ENCODE results near the gene PLA2G1B. TPM values are rescaled to one million over a fixed set of nuclear protein-coding genes. Genes with fewer than 3 reads are reported as not detected.
"Not testable (repeated sequence)": the region's sequence is repeated elsewhere in the genome, so short reads cannot be mapped to it uniquely, and the experiment has no call there.

The PLA2G1B gene
- total and polyA plus RNA-seq, 4 donors, result 6.5 to 193 (median 29.1) TPM

DNA sequence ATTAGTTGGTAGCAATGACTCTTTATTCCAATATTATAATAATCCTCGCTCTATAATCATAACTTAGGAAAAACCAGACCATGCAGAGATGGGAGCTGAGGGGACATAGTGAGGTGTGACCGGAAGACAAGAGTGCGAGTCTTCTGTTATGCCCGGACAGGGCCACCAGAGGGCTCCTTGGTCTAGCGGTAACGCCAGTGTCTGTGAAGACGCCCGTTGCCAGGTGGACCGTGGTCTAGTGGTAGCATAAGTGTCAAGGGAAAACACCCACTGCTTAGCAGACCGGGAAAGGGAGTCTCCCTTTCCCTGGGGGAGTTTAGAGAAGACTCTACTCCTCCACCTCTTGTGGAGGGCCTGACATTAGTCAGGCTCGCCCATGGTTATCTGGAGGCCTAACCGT, 7.9 kb upstream of the PLA2G1B start:
- H3K4me3 ChIP-seq; H3K9ac ChIP-seq (ENCODE audit: insufficient read depth in 1 of 2, low read length in 2 of 2); H3K27ac ChIP-seq (ENCODE audit: low read depth in 1 of 2, low read length in 1 of 2); H3K36me3 ChIP-seq (ENCODE audit: control insufficient read depth in 4 of 4, insufficient read depth in 4 of 4, low read length in 4 of 4); H3K27me3 ChIP-seq (ENCODE audit: control insufficient read depth in 3 of 3, insufficient read depth in 3 of 3, low read length in 2 of 3); H3K9me3 ChIP-seq (ENCODE audit: control insufficient read depth in 4 of 4, insufficient read depth in 3 of 4, low read length in 3 of 4); H3K4me1 ChIP-seq (ENCODE audit: control insufficient read depth in 5 of 5, insufficient read depth in 5 of 5, low read length in 5 of 5); ATAC-seq (ENCODE audit: insufficient read depth, low FRiP score): not testable (repeated sequence)
- 17 to 23% methylated on average over 12 of the region's 12 CpGs for WGBS, 2 donors
- DNase-seq, result peak; percentile 36 to 53 (median 38)
- TF ChIP-seq, protein P1, sequence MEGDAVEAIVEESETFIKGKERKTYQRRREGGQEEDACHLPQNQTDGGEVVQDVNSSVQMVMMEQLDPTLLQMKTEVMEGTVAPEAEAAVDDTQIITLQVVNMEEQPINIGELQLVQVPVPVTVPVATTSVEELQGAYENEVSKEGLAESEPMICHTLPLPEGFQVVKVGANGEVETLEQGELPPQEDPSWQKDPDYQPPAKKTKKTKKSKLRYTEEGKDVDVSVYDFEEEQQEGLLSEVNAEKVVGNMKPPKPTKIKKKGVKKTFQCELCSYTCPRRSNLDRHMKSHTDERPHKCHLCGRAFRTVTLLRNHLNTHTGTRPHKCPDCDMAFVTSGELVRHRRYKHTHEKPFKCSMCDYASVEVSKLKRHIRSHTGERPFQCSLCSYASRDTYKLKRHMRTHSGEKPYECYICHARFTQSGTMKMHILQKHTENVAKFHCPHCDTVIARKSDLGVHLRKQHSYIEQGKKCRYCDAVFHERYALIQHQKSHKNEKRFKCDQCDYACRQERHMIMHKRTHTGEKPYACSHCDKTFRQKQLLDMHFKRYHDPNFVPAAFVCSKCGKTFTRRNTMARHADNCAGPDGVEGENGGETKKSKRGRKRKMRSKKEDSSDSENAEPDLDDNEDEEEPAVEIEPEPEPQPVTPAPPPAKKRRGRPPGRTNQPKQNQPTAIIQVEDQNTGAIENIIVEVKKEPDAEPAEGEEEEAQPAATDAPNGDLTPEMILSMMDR (IDR thresholded peaks at IDR 0.05; ENCODE audit: control extremely low read depth, extremely low read depth), result peak; percentile 33

DNA sequence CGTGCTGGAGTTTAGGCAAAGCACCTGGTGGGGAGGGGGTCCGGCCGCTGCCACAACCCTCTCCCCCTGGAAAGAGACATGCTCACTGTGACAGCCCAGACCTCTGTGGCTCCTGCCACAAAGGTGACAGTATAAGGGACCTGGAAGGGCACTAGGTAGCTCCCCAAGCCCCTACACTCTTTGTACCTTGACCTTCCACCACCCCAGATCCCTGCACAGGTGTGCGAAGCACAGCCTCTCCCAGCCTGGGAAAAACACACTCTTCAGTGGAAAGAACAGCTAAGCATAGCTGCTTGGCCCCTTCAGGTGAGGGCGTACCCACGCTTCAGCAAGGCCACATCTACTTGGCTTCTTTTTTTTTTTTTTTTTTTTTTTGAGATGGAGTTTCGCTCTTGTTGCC, 4.9 kb upstream of the PLA2G1B start:
- 84 to 89% methylated on average over 6 to 7 of the region's 7 CpGs for WGBS, 2 donors
- TF ChIP-seq, protein P1 (IDR thresholded peaks at IDR 0.05; ENCODE audit: control extremely low read depth, extremely low read depth), result no peak
- no peak overlapping the region for H3K27ac ChIP-seq (ENCODE audit: low read depth in 1 of 2, low read length in 1 of 2)
- peaks cover 0 to 2% (median under 1%) of the 10 kb centered on the region in 4 donors for H3K9me3 ChIP-seq (ENCODE audit: control insufficient read depth in 4 of 4, insufficient read depth in 3 of 4, low read length in 3 of 4)
- no peak overlapping the region for H3K4me3 ChIP-seq
- H3K4me1 ChIP-seq (ENCODE audit: control insufficient read depth in 5 of 5, insufficient read depth in 5 of 5, low read length in 5 of 5), result no peaks in the 10 kb centered on the region
- DNase-seq, result no peak
- no peaks in the 10 kb centered on the region for H3K27me3 ChIP-seq (ENCODE audit: control insufficient read depth in 3 of 3, insufficient read depth in 3 of 3, low read length in 2 of 3)
- ATAC-seq (ENCODE audit: insufficient read depth, low FRiP score), result no peak
- H3K36me3 ChIP-seq (ENCODE audit: control insufficient read depth in 4 of 4, insufficient read depth in 4 of 4, low read length in 4 of 4), result no peaks in the 10 kb centered on the region
- H3K9ac ChIP-seq (ENCODE audit: insufficient read depth in 1 of 2, low read length in 2 of 2), result no peak overlapping the region

- Histone ChIP-seq H3K27ac (ENCODE audit: low read depth in 1 of 2, low read length in 1 of 2) (no peak overlapping the region), H3K36me3 (ENCODE audit: control insufficient read depth in 4 of 4, insufficient read depth in 4 of 4, low read length in 4 of 4) (no peaks in the 10 kb centered on the region), H3K9ac (ENCODE audit: insufficient read depth in 1 of 2, low read length in 2 of 2) (no peak overlapping the region), H3K4me1 (ENCODE audit: control insufficient read depth in 5 of 5, insufficient read depth in 5 of 5, low read length in 5 of 5) (no peaks in the 10 kb centered on the region), H3K4me3 (no peak overlapping the region), H3K27me3 (ENCODE audit: control insufficient read depth in 3 of 3, insufficient read depth in 3 of 3, low read length in 2 of 3) (no peaks in the 10 kb centered on the region), H3K9me3 (ENCODE audit: control insufficient read depth in 4 of 4, insufficient read depth in 3 of 4, low read length in 3 of 4) (peaks cover 0 to 2% (median 0%) of the 10 kb centered on the region in 4 donors)
- ATAC-seq (ENCODE audit: insufficient read depth, low FRiP score) (no peak), DNase-seq (no peak)
- TF ChIP-seq, protein P1 (IDR thresholded peaks at IDR 0.05; ENCODE audit: control extremely low read depth, extremely low read depth), result no peak
- WGBS, 2 donors, result 85 to 86% methylated on average over 5 of the region's 5 CpGs
Measured at GRCh38 chr12:120332041-120332440, 4.5 kb upstream of the PLA2G1B start.

DNA sequence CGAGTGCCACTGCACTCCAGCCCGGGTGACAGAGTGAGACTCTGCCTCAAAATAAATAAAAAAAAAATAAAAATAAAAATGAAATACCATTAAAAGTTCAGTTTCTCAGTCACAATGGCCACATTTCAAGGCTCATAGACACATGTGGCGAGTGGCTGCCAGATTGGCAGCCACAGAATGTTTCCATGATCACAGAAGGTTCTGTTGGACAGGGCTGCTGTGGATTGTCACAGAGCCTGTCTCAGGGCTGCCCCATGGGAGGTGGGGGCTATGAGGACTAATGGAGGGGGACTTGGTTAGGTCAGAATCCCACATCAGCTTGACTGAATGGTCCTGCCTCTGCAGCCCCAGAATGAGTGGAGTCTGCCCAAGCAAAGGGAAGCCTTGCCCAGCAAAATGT, 3.8 kb upstream of the PLA2G1B start:
- Histone ChIP-seq H3K27ac (ENCODE audit: low read depth in 1 of 2, low read length in 1 of 2) (no peak overlapping the region), H3K9me3 (ENCODE audit: control insufficient read depth in 4 of 4, insufficient read depth in 3 of 4, low read length in 3 of 4) (peaks cover 0 to 2% (median 0%) of the 10 kb centered on the region in 4 donors), H3K9ac (ENCODE audit: insufficient read depth in 1 of 2, low read length in 2 of 2) (no peak overlapping the region), H3K4me3 (no peak overlapping the region), H3K36me3 (ENCODE audit: control insufficient read depth in 4 of 4, insufficient read depth in 4 of 4, low read length in 4 of 4) (no peaks in the 10 kb centered on the region), H3K4me1 (ENCODE audit: control insufficient read depth in 5 of 5, insufficient read depth in 5 of 5, low read length in 5 of 5) (no peaks in the 10 kb centered on the region), H3K27me3 (ENCODE audit: control insufficient read depth in 3 of 3, insufficient read depth in 3 of 3, low read length in 2 of 3) (no peaks in the 10 kb centered on the region)
- DNase-seq (no peak), ATAC-seq (ENCODE audit: insufficient read depth, low FRiP score) (no peak)
- TF ChIP-seq, protein P1 (IDR thresholded peaks at IDR 0.05; ENCODE audit: control extremely low read depth, extremely low read depth), result no peak
- 66 to 70% methylated on average over 3 of the region's 3 CpGs for WGBS, 2 donors

Data from lung (tissue), 12 donors.